Measurements from ENCODE around the gene MEGF11.

Gene MEGF11

GRCh38 chr15:66238318-66238717, 15.2 kb downstream of the MEGF11 start:
- no peak for DNase-seq

DNA sequence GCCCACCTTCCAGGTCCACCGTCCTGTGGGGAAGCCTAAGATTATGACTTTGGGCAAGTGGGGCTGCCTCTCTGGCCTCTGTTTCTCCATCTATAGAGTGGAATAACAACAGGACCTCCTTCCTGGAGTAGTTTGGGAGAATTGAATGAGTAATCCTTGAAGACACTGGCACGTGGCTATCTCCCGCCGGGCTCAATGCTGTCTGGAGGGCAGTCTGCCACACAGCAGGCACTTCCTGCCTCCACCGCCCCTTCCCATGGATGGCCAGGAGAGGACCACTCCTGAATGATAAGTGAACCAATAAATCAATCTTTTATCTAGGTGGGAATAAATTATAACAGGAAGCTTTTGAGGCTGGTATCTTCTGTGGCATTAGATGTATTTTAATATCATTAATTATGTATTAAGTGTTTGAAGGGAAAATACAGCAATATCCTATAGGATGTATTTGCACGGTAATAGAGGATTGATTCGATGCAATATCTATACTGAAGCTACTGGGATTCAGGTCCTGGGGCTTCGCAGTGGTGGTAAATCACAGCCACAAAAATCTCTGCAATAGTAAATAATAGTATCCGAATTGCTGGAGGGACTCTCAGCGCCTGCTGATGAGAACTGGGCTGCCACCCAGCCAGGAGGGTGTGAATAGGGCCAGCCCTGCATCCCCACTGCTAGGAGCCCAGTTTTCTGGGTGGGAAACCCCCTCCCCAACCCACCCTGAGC, 15.9 kb downstream of the MEGF11 start:
- no peak for DNase-seq

DNA sequence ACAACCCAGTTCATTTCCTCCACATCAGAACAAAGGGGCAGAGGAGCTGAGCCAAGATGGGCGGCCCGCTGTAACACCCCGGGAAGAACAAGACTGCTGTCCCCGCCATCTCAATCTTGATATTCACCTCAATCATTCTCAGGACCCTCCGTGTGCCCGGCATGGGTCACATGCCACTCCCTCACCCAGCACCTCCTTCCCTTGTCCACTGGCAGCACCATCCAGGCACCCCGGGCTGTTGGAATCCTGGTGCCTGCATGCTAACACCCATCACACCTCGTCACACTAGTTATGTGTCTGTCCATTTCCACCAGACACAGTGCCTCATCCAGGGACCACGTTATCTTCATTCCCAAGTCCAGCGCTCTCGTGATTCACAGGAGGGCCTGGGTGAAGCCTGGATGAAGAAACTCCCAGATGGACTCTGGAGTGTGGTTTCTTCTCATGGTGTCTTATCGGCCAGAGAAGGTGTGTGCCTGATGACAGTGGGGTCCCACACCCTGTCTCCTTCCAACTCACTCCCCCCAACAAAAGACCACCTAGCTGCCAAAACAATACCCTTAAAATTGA, 16.7 kb downstream of the MEGF11 start:
- no peak for DNase-seq

DNA sequence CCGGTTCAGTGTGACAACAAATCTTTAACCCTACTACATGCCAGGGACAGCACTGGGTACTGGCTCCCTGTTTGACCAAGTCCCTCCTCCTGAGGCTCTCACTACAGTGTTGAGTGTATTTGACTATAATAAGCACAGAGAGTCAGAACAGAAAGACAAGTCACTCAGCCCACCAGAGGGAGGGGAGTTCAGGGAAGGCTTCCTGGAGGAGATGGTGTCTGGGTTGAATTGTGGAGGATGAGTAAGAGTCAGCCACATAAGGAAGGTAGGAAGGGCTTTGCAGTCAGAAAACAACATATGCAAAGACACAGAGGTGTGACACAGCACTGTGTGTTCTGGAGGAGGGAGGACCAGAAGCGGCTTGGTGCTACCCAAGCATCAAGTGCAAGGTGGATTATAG, 17.7 kb downstream of the MEGF11 start:
- DNase-seq, result no peak

DNA sequence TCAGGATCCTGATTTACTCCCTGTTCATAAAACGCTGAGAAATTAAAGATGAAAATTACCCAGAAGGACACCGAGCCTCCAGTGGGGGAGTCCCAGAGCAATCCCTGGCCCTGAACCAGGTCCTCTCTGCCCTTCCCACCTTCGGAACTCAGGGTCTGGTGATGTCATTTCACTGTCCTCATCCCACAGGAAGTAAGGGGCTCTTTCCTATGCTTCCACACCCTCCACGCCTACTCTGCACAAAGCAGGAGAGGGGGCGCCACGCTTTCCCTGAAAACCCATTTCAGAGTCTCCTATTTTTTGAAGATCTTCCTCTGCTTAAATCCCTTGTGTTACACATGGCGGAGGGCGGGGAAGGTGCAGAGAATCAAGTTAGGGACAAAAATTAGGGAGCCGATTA, 18.8 kb downstream of the MEGF11 start:
- DNase-seq, result no peak

DNA sequence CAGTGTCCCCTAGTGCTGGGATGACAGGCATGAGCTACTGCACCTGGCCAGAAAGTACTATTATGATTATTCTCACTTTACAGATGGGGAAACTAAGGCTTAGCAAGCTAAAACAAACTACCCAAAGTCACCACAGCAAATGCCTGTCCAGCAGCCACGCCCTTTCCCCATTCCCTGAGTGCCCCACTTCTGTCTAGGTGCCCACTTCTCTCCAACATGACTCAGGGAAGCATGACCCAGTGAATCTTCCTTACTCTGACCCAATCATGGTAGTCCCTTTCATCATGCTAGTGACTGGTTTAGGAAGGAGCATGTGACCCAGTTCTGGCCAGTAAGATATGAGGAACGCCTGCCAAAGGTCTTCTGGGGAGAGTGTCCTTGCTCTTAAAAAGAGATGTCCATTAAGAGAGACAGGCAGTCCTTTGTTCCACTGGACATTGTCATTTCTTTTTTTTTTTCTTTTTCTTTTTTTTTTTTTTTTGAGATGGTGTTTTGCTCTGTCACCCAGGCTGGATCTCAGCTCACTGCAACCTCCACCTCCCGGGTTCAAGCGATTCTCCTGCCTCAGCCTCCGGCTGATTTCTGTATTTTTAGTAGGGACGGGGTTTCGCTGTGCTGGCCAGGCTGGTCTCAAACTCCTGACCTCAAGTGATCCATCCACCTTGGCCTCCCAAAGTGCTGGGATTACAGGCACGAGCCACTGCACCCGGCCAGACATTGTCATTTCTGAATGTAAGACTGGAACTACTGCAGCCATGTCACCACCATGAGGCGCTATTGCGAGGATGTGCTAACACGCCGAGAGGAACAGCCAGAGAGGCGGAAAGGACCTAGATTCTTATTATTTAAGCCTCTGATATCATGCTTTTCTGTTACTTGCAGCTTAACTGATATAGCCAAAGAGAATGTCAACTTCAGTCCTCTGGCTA, 19.8 kb downstream of the MEGF11 start:
- DNase-seq, result no peak

DNA sequence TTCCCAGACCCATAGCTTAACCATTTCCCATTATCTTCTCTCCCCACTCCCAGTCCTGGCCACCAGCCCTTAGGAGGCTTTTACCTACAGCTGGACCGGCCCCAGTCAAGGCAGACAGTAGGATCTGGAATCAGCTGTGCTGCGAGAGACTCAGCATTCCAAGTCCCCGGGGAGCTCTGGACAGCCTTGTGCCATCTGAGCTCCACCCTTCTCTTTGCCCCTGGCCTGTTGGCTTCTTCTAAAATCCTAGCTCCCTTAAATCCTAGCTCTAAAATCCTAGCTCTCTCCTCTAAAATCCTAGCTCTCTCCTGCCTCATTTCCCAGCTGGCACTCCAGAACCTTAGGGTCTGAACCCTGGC, 21.3 kb downstream of the MEGF11 start:
- no peak for DNase-seq

DNA sequence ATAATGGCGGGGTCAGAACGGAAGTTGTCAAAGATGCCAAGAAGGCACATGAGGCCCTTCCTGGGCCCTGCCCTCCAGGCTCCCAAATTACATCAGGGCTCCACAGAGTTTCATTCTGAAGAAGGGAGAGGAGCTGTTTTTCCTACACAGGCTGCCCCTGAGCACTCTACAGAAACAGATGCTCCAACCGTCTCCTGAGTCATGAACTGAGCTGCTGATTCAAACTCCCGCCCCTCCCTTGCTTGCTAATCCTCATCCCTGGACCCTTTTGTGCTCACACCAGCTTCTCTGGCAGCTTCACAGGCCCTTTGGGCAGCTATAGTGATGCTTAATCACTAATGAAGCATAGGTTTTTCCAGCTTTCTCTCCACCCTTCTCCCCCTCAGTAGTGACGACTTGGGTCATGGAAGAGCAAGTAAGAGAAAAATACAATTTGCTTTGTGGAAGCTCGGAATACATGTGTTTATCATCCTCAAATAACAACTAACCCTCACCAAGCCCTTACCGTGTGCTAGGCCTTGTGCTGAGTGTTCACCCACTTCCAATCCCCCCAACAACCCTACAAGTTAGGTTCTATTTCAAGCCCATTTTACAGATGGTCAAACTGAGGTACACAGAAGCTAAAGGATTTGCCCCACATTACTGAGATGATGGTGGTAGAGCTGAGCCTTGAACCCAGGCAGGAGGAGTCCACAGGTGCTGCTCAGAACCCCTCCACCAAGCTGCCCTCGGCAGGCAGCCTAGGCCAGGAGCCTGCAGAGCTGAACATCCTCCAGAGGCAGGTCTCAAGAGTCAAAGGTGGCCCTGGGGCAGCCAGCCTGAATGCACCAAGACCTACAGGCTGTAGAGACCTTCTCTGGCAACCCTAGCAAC, 21.9 kb downstream of the MEGF11 start:
- DNase-seq, result no peak

GRCh38 chr15:66229790-66230465, 23.6 kb downstream of the MEGF11 start:
- DNase-seq, result no peak

DNA sequence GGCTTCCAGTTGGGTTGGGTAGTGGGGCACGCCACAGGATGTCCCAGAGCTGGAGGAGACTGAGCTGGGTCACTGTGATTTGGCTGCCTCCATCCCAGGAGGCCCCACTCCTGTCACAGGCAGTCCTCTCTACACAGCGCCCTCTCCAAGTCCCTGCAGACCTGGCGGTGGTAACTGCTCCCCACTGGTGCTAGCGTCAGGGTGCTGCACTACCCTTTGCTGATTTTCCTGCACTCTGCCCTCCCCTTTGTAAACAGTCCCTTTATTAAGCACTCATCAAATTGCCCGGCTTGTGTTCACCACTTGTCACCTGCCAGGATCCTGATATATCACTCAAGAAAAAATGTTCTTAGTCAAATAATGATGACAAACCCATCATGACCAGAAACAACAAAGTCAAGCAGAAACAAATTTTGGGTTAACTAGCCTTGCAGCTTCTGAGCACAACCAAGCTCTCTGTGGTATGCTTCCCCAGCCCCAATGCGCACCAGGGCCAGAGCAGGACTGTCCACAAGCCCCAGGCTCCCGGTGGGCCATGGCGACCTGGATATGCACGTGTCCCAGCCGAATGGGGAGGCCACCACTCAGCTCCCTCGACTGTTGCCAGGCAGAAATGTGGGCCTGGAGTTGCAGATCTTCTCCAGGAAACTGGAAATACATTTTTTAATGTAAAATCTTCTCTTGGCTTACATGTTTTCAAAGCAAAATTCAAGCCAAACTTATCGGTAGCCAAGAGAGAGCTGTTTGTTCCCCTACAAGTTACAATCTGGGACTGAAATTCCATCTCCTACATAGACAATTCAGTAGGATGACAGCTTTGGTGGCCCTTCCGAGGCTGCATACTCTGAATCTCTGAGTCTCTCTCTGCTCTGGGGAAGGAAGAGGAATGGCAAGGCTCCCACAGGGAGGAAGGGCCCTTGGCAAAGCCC, 24.5 kb downstream of the MEGF11 start:
- DNase-seq, result no peak

DNA sequence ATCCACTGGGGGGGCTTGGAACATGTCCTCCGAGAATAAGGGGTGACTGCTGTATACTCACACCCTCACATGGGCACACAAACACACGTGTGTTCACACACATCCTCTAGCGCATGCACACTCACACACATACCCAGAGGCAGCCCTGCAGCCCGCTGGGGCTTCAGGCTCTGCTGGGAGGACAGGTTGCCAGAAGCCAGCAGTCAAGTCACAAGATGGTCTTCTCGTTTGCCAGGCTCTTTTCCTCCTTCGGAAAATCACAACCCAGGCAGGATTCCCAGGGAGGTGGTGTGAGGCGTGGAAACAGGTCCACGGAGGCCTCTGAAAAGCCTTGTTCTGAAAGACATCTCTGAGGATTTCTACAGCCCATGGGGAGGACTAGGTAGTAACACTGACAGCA, 26.8 kb downstream of the MEGF11 start:
- no peak for DNase-seq

DNA sequence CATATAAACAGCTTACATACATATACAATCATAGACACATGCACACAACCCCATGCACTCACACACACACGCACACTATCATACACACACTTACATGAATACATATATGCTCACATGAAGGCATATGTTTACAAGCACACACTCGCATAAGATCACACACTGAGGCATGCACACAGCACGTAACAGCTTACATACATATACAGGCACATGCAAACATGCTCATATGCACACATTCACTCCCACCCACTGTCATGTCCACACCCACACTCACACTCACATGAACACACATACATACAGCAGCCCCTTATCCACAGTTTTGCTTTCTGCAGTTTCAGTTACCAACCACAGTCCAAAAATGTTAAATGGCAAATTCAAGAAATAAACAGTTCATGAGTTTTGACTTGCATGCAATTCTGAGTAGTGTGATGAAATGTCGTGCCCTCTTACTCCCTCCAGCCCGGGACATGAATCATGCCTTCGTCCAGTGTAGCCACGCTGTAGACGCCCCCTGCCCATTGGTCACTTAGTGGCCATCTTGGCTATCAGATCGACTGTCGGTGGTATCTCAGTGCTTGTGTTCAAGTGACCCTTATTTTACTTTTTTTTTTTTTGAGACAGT, 27.8 kb downstream of the MEGF11 start:
- no peak for DNase-seq

DNA sequence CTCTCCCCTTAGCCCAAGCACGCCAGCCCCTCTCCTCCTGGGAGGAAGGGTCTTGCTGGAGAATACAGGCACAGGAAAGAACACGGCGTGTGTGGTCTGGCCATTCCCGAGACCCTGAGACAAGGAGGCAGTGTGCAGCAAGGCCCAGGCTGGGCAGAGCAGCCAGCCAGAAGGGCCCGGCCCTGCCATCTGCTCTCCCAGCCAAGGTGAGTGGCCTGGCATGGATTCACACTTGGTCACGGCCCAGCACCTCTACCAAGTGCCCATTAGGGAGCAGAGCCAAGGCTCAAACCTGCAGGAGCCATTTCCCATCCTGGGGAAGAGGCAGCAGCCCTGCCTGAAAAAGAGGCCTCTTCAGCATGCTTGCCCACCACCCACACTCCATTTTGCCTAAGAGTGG, 28.6 kb downstream of the MEGF11 start:
- no peak for DNase-seq

- DNase-seq, result no peak
Observed at GRCh38 chr15:66222273-66223198, 31.0 kb downstream of the MEGF11 start.

- DNase-seq, result no peak
Observed at GRCh38 chr15:66221126-66221525, 32.4 kb downstream of the MEGF11 start.

GRCh38 chr15:66220601-66221000, 32.9 kb downstream of the MEGF11 start:
- DNase-seq, result no peak

- no peak for DNase-seq
Observed at GRCh38 chr15:66219339-66219738, 34.2 kb downstream of the MEGF11 start.

- no peak for DNase-seq
Observed at GRCh38 chr15:66216806-66217205, 36.7 kb downstream of the MEGF11 start.

DNA sequence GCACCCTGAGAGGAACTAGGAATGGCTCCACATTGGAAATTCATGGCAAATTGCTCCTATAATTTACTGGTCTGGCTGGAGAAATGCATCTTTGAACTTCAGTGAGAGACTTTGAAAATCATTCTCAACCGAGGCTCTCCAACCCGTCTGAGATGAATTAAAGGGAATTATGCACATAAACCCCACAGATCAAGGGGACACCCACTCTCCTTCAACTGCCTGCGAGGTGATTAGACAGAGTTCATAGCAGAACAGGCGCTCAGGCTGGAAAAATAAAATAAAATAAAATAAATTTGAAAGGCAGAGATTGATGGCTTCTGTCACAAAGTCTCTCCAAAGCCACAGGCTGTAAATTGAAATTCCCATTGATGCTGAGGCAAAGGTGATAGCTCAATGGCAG, 37.7 kb downstream of the MEGF11 start:
- DNase-seq, result no peak

DNA sequence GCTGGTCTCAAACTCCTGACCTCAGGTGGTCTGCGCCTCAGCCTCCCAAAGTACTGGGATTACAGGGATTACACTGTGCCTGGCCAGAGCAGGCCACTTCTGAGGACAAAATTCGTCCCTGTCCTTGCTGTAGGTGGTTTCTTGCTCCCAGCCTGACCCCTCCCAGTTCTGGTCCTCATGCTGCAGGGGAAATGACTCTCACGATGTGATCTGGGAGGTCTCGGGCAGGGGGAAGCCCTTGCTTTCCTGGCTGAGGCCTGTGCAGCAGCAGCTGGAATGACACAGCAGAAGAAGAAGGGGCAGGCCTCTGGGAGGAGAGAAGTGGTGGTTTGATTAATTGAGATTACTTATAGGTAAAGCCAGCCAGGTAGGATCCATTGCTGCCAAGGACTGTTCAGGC, 39.3 kb downstream of the MEGF11 start:
- DNase-seq, result no peak

Measured in 8988T (cell line).